Stomach smooth muscle (tissue), 2 donors: ENCODE results near the gene ANKRD18A.

Experiments
- H3K27ac ChIP-seq: one replicate; pipeline ENCODE4 v1.7.0; 2013; ENCODE audit warnings: mild to moderate bottlenecking, low read length, inconsistent platforms
- H3K27me3 ChIP-seq, 2 donors: one replicate each; pipeline ENCODE4 v1.7.0; 2013; ENCODE audit warnings: low read length in 2 of 2; ENCODE audit not compliant: insufficient read depth in 2 of 2, control insufficient read depth in 1 of 2
- H3K36me3 ChIP-seq, 2 donors: one replicate each; pipeline ENCODE4 v1.7.0; 2013; ENCODE audit warnings: low read length in 2 of 2; ENCODE audit not compliant: control insufficient read depth in 2 of 2, insufficient read depth in 2 of 2
- H3K4me1 ChIP-seq: one replicate; pipeline ENCODE4 v1.7.0; 2013; ENCODE audit warnings: low read length; ENCODE audit not compliant: control insufficient read depth, insufficient read depth
- H3K4me3 ChIP-seq, 2 donors: one replicate each; pipeline ENCODE4 v1.7.0; 2013; ENCODE audit warnings: low read length in 2 of 2
- H3K9ac ChIP-seq, 2 donors: one replicate each; pipeline ENCODE4 v1.7.0; 2013; ENCODE audit warnings: low read length in 2 of 2, mild to moderate bottlenecking in 1 of 2
- H3K9me3 ChIP-seq, 2 donors: one replicate each; pipeline ENCODE4 v1.7.0; 2013; ENCODE audit warnings: low read length in 2 of 2; ENCODE audit not compliant: control insufficient read depth in 2 of 2
- donor health status: healthy.
- donor health status: Pancreatic carcinoma.

The ANKRD18A gene

DNA sequence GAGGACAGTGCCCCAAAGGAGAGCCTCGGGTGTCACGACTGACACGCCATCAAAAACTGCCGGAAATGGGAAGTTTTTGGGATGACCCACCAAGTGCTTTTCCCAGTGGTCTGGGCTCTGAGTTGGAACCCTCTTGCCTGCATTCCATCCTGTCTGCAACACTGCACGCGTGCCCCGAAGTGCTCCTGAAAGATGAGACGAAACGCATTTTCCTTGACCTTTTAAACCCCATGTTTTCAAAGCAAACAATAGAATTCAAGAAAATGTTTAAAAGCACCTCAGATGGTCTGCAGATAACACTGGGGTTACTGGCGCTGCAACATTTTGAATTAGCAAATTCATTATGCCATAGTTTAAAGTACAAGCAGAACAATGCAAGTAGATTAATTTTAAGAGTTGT lies 92.9 kb downstream of the ANKRD18A start:
- Histone ChIP-seq H3K9me3 (no peaks in the 10 kb centered on the region), H3K9ac (no peak overlapping the region), H3K4me1 (no peaks in the 10 kb centered on the region), H3K27ac (no peak overlapping the region), H3K4me3 (no peak overlapping the region), H3K27me3 (no peaks in the 10 kb centered on the region), H3K36me3 (no peaks in the 10 kb centered on the region)

DNA sequence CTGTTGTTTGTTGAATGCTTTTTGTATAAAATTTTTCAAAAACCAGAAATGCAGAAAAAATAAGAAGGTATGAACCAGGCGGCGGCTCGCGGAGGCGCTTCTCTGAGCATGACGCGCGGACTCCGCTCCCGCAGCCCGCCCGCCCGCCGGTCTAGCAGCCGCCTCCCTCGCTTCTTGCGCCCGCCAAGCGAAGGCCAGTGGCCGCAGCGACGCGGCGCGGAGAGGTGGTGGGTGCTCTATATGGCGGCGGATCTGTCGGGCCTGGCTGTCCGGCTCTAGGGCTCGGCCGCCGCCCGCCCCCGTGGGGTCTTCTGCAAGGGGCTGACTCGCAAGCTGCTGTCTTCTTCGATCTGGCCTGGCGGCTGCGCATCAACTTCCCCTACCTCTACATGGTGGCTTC lies 93.8 kb downstream of the ANKRD18A start:
- Histone ChIP-seq H3K36me3 (no peaks in the 10 kb centered on the region), H3K9ac (no peak overlapping the region), H3K4me3 (no peak overlapping the region), H3K4me1 (no peaks in the 10 kb centered on the region), H3K9me3 (no peaks in the 10 kb centered on the region), H3K27ac (no peak overlapping the region), H3K27me3 (no peaks in the 10 kb centered on the region)

DNA sequence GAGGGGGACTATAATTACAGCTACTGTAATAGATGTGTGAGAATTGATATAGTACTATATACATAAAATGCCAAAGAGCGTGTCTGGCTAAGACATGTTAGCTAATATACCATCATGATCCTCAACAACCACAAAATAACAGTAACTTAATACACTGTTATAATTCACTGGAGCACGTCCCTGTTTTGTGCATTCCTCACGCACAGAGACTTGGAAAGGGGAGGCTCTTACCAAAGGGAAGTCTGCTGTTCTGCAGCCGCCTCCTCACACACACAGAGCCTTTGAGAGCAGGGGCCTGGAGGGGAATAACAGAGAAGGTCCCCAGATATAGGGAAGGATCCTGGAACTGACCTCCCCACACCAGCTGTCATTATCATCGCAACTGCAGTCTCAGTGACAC lies 97.3 kb downstream of the ANKRD18A start:
- Histone ChIP-seq H3K27ac (no peak overlapping the region), H3K36me3 (no peaks in the 10 kb centered on the region), H3K4me3 (no peak overlapping the region), H3K9ac (no peak overlapping the region), H3K27me3 (no peaks in the 10 kb centered on the region), H3K4me1 (no peaks in the 10 kb centered on the region), H3K9me3 (no peaks in the 10 kb centered on the region)

DNA sequence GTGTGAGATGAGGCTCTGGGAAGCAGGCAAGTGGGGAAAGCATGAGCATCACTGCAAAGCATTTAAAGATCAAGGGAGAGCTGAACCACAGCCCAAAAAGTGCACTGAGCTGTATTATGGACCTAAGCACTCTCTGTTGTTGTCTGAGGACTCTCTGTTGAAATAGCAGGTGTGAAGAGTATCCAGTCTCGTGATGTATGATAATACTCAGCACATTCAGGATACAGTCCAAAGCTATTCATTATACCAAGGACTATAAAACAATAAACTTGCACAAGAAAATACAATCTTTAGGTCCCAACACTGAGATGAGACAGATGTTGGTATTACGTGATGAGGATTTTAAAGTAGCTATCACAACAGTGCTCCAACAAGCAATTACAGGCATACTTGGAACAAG lies 98.6 kb downstream of the ANKRD18A start:
- Histone ChIP-seq H3K9me3 (no peaks in the 10 kb centered on the region), H3K27me3 (no peaks in the 10 kb centered on the region), H3K4me1 (no peaks in the 10 kb centered on the region), H3K36me3 (no peaks in the 10 kb centered on the region), H3K9ac (no peak overlapping the region), H3K27ac (no peak overlapping the region), H3K4me3 (no peak overlapping the region)
